K562 (cell line): ENCODE results near the gene ANO2. TPM values are rescaled to one million over a fixed set of nuclear protein-coding genes. Genes with fewer than 3 reads are reported as not detected.

Experiments
- BRD4 ChIP-seq: fragments of 200-600 bp; sonication (generic); IDR thresholded peaks from 2 replicates; pipeline ENCODE4 v1.6.1; 2017; ENCODE audit warnings: inconsistent platforms
- CREB1 ChIP-seq, 2 experiments: sonication (generic) in 1 of 2; formaldehyde crosslinking in 1 of 2; IDR thresholded peaks; 2 replicates each; pipeline versions ENCODE4 v1.6.1 to v1.8.0; 2012 to 2022; ENCODE audit warnings: inconsistent platforms in 1 of 2, mild to moderate bottlenecking in 1 of 2, missing genetic modification reagents in 1 of 2, moderate library complexity in 1 of 2
- E2F6 ChIP-seq, 2 experiments: IDR thresholded peaks; 2 replicates each; pipeline ENCODE4 v1.6.1; 2011; ENCODE audit warnings: borderline replicate concordance in 1 of 2, control low read depth in 1 of 2, low read depth in 1 of 2, low read length in 1 of 2, mild to moderate bottlenecking in 1 of 2, mixed read lengths in 1 of 2, moderate library complexity in 1 of 2; ENCODE audit not compliant: insufficient read depth in 1 of 2, insufficient read length in 1 of 2, poor library complexity in 1 of 2, severe bottlenecking in 1 of 2; ENCODE audit errors: extremely low read depth in 1 of 2
- GABPA ChIP-seq: fragments of 200-800 bp; sonication (Bioruptor generic); conservative IDR thresholded peaks from 2 replicates; pipeline ENCODE4 v1.6.1; 2016; ENCODE audit warnings: low read depth, missing genetic modification characterization, missing compliant biosample characterization
- GMEB1 ChIP-seq: fragments of 250-450 bp; sonication (Bioruptor Pico); IDR thresholded peaks from 2 replicates; pipeline ENCODE4 v1.4.0; 2020; ENCODE audit warnings: mild to moderate bottlenecking
- GTF2B ChIP-seq: IDR thresholded peaks from 2 replicates; pipeline ENCODE4 v1.6.1; 2011; ENCODE audit not compliant: insufficient read length; ENCODE audit errors: extremely low read depth
- KDM2B ChIP-seq: fragments of 250-450 bp; sonication (Bioruptor Pico); IDR thresholded peaks from 2 replicates; pipeline ENCODE4 v1.8.0; 2021; ENCODE audit warnings: mild to moderate bottlenecking, moderate library complexity
- MCM5 ChIP-seq: fragments of 450-650 bp; IDR thresholded peaks from 2 replicates; pipeline ENCODE4 v1.6.1; 2016; ENCODE audit warnings: low read depth
- PTBP1 ChIP-seq: fragments of 200-400 bp; formaldehyde crosslinking; IDR thresholded peaks from 2 replicates; pipeline ENCODE4 v1.6.1; 2017; ENCODE audit warnings: low read depth, low read length
- THRAP3 ChIP-seq: fragments of 450-650 bp; IDR thresholded peaks from 2 replicates; pipeline ENCODE4 v1.6.1; 2016; ENCODE audit warnings: mild to moderate bottlenecking, inconsistent platforms, borderline replicate concordance
- ZNF384 ChIP-seq: IDR thresholded peaks from 2 replicates; pipeline ENCODE4 v1.6.1; 2012; ENCODE audit warnings: low read depth, low read length, improper control_type of control experiment
- ZNF431 ChIP-seq: sonication (generic); formaldehyde crosslinking; IDR thresholded peaks from 2 replicates; pipeline ENCODE4 v1.8.0; 2022; ENCODE audit warnings: mild to moderate bottlenecking, missing genetic modification reagents
- ZNF75A ChIP-seq: fragments of 450-650 bp; formaldehyde crosslinking; IDR thresholded peaks from 2 replicates; pipeline ENCODE4 v1.4.0; 2020; ENCODE audit warnings: mild to moderate bottlenecking
- polyA plus RNA-seq, 8 experiments: library from polyadenylated mRNA; depleted of rRNA in 4 of 8; stranded (reverse) in 5 of 8; unstranded in 3 of 8; fragments of >200 nt; fragmentation: Nextera tagmentation in 2 of 8; fragmentation: Illumina TruSeq in 1 of 8; extraction: Ambion mirVana in 2 of 8; extraction: Trizol in 1 of 8; gene quantifications; 2 replicates each; pipeline versions ENCODE4 v1.2.1 to v1.2.3, GENCODE V29; 2011 to 2014; ENCODE audit warnings: inconsistent platforms in 1 of 8, missing spikeins in 1 of 8
- total RNA-seq, 7 experiments: library from RNA; depleted of rRNA in 6 of 7; stranded (reverse); fragments of >200 nt in 6 of 7; fragmentation: Illumina TruSeq in 2 of 7; extraction: Trizol in 2 of 7; gene quantifications; 2 replicates each; pipeline versions ENCODE4 v1.2.1 to v1.2.3, GENCODE V29; 2011 to 2021; ENCODE audit warnings: low replicate concordance in 1 of 7

ANO2 gene
- total and polyA plus RNA-seq, 9 of the 15 experiments (the other 6 are each of a cell fraction or from before 2014, with no cell fraction given), result 0.64 TPM; not detected in 8

GRCh38 chr12:5971194-5971850 lies 26.3 kb upstream of the ANO2 start (continued):
- TF ChIP-seq ZNF75A (CRISPR knock-in tag), result no peak
- no peak for TF ChIP-seq GMEB1 (CRISPR knock-in tag)
- TF ChIP-seq ZNF431 (CRISPR knock-in tag), result no peak
- no peak for TF ChIP-seq MCM5
- no peak for TF ChIP-seq CREB1 (IDR thresholded peaks at IDR 0.05)
- TF ChIP-seq CREB1 (CRISPR knock-in tag; IDR thresholded peaks at IDR 0.05), result no peak
- no peak for TF ChIP-seq ZNF384
- TF ChIP-seq BRD4, result no peak
- no peak for TF ChIP-seq KDM2B (CRISPR knock-in tag)
- no peak for TF ChIP-seq E2F6 (IDR thresholded peaks at IDR 0.05; ENCODE audit: borderline replicate concordance in 1 of 2, extremely low read depth in 1 of 2, insufficient read depth in 1 of 2, insufficient read length in 1 of 2, low read depth in 1 of 2, low read length in 1 of 2, poor library complexity in 1 of 2, severe bottlenecking in 1 of 2)
- no peak for TF ChIP-seq GTF2B
- no peak for TF ChIP-seq PTBP1
- TF ChIP-seq GABPA, result no peak
- no peak for TF ChIP-seq THRAP3
